ENCODE data around the gene XXYLT1.

Gene XXYLT1

DNA sequence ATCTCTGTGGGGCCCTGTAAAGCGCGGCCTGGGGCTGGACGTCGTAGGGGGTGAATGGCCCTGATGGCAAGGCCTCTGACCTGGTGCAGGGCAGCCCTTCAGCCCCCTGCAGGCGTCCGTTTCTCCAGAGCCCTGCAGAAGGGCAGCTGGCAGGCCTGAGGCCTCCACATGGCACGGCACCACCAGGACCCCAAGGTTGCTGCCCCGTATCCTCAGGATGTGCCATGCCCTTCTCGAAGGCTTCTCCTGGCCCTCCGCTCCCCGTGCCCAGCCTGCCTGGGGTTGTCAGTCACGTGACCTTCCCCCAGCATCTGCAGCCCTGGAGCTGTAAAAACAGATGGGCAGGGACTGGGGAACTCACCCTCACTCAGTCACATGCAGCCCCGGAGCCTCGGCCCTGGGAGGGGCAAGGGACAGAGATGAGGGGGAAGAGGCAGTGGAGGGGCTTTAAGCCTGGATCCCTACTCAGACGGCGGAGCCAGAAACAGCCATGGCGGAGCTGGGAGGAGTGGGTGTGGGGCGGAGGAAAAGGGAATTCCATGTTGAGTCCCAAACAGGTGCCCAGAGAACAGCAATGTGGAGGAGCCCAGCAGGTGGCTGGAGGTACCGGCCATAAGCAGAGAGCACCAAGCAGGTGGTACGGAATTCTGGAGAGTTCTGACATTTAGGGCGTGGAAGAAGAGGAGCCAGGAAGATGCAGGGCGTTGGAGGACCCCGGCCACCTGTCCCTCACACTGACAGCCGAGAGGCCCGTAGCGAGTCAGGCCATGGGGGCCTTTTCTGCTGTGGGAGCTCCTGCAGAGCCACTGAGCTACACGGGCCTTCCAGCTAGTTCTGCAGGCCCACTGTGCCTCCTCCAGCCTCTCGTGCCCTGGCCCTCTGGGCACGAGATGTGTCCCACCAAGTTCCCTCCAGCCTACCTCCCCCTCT is 193.1 kb downstream of the XXYLT1 start:
- DNase-seq (ENCODE audit: low spot score): no peak

DNA sequence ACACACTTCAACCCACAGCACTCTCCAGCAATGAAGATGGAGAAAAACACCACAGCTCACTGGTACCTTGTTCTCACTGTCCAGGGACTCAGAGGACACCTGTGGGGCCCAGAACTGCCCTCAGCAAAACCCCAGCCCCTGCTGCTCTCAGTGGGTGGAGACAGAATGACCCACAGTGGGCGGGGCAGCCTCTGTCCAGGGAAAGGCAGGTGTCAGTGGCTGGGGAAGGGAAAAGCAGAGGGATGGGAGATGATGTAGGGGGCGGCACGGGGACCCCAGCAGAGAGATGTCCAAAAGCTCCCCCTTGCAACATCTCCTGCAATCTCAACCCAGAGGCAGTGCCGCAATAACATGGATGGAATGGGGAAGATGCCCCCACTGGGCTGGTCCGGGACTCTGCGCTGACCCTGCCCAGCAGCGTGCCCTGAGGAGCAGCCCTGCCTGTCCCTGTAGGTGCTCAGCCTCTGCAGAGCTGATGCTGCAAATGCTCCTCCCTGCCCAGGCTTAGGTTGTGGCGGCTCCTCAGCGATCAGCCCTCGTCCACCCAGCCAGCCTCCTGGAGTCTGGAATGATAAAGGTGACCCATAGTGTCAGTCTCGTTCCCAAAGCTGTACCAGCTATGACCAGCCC is 193.9 kb downstream of the XXYLT1 start:
- no peak for DNase-seq (ENCODE audit: low spot score)

DNA sequence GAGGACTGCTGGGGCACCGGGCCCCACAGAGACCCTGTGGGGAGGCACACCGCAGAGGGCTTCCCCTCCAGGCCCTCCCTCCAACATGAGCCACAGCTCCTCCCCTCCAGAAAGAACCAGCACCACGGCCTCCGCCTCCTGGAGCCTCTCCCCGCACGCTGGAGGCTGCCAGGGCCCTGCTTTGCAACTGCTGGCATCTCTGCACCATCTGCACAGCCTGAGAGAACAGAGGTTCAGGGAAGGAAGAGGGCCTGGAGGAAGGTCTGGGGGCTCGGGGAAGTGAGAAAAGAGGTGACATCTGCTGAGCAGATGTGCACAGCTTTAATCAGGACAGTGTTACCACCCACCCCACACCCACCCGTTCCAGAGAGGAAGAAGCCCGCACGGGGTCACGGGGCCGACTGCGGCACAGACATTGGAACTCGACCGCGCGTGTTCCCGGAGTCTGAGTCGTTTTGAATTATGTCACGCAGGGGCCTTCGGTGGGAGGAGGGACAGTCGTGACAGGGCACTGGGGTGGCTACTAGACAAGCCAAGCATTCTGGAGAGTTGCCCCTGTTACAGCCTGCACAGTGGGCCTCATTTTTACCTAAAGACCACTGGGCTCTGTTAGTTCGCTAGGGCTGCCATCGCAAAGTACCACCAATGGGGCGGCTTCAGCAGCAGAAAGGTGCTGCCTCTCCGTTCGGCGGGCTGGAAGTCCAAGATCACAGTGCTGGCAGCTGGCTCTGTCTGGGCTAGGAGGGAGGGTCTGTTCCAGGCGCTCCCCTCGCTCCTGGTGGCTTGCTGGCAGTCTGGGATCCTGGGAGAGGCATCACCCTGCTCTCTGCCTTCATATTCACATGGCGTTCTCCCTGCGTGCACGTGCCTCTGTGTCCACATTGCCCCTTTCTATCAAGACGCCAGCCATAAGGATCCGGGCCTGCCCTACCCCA is 194.8 kb downstream of the XXYLT1 start:
- DNase-seq (ENCODE audit: low spot score): no peak

DNA sequence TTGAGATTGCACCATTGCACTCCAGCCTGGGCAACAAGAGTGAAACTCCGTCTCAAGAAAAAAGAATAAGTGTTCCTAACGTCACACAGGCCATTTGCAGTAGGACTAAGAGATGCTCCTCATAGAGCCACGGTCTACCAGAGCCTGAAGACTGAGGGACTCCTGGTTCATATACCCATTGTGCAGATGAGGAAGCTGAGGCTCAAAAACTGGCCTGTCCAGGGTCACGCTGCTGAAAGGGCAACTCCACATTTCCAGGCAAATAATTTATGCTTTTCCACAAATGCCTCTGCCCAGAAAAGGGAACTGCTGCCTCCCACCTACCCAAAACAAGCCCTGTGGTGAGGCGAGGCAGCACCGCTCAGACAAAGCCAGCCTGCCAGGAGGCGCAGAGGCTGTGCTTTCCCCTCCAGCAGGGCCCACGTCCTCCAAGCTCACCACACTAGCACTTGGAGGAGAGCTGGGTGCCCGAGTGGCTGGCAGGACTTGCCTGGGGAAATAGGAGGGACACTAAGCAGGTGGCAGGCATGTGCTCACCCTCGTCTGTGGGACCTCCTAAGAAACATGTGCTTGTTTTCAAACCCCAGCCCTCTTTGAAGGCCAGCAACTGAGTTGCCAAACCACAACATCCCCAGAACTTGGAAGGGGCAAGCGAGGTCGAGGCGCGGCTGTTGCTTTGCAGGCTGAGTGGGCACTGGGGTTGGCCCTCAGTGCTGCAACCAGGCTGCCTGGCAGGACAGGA is 195.6 kb downstream of the XXYLT1 start:
- DNase-seq (ENCODE audit: low spot score): no peak

DNA sequence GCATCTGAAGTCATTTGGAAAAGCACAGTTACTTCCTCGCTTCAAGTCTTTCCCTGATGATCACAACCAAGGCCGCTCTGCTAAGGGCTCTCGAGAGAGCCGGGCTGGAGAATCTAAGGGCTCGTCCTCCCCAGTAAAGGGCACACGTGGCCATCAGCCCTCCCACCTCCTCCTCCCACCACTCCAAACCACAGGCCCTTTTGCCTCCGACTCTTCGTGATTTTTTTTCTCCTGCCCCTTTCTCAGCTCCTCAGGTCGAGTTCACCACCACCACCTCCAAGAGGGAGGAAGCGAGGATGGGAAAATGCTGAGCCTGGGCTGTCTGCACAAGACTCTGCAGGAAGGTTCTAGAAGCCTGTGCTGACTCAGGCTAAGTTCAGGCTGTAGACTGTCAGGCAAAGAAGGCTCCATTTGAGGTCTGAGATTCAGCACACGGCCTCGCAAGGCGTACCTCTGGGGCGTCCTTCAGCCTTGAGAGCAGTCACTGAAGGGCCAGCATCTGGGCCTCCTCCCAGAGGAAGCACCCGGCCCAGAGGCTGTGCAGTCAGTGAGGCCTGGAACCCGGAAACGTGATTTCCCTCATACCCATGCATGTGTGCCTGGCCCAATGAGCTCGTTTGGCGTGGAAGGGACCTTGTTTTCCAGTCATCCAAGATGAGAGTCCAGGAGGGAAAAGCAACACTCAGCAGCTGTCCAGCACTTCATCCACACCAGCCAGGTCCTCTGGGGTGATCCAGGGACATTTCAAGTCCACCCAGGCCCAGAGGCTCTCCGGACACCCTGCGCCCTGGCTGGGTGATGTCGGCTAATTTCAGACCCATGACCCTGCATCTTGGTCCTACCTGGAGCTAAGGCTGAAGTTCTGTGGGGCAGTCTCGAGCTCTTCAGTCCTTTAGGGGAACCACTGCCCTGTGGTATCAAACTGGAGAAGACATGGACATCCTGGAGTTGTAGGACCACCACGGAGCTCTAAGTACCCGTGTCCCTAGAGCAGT is 196.8 kb downstream of the XXYLT1 start:
- no peak for DNase-seq (ENCODE audit: low spot score)

DNA sequence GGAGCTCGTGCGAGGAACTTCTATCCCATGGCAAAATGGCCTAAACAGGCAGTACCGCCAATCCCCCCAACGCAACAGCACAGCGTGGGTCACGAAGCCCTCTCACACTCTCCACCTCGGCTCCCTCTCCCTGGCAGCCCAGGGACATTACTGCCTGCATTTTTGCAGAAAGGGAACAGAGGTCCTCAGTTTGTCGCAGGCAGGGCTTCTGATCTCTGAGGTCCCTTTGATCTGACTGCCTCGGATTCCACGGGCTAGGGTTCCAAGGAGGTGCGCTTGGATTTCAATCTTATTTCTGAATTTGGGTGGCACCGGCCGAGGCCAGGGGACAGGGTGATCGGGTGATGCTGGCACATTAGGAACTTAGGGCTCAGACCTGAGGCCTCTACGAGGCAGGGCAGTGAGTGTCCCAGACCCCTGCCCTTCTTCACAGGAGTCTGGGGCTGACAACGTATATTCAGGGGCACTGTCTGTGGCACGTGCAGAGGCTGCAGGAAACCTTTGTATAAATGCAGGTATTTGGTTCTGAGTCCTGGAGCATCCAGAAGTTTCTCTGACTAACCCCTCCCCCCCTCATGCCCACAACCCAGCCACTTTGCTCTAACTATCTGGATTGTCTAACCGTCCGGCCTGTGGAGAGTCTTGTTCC is 197.9 kb downstream of the XXYLT1 start:
- no peak for DNase-seq (ENCODE audit: low spot score)

DNA sequence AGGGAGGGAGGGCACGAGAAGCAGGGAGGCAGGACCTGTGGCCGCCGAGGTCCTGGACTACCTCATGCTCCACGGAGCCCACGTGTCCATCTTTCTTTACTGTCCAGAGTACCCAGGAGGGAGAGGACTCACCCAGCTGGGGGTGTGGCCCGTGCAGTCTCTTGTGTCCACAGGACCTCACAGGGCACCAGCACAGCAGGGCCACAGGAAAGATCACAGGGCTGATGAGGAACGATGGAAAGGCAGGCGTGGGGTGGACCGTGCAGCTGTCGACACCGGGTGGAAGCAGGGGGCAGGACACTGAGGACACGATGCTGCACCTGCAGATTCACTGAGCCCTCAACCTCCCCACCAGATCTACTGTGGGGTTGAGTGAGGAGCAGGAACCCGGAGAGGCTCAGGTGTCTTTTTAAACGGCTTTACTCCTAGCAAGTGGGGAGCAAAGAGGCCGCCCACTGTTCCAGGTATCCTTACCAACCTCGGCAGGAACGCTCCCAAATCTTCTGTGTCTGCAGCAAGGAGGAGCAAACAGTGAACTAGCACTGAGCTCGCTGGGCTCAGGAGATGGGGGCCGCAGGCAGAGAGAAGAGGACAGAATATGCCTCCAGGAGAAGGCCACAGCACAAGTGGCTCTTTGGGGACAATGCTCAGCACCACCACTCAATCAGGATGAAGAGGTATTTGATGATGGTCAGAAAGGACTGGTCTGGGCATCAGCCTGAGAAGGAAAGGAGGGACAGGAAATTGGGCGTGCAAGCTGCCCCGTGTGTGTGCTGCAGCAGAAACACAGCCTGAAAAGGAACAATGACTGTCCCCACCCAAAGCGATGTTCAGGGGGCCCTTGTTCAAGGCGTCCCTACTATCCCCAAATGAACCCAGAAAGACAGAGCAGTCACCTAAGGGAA is 198.8 kb downstream of the XXYLT1 start:
- DNase-seq (ENCODE audit: low spot score): no peak

DNA sequence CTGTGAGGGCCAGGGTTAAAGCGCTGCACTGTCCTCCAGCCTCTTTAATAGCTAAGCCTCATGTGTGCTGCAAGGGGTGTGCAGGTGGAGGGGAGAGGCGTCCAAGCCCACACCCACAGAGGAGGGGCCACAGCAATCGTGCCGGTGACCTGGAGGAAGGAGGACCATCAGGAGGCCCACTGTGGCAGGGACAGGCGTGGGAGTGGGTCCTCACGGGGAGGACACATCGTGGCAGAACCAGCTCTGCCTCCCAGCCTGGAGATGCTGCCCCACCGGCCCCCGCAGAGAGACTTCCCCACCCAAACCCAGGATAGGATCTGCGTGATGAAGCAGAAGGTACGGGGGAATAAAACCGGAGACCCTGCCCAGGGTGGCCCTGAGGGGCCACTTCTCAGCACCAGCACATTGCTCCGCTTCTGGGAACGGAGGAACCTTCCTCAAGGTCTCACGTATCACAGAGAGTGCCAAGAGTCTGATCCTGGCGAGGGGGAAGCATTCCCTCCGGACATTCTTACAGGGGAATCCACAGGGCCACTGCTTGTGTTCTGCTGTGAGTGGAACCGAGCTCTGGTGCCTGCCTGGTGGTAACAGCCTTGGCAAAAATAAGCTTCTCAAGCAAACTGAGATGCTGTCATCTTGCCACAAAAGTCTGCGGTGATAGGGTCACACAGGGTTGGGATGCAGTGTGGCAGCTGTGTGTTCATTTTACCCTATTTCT is 199.8 kb downstream of the XXYLT1 start:
- no peak for DNase-seq (ENCODE audit: low spot score)

DNA sequence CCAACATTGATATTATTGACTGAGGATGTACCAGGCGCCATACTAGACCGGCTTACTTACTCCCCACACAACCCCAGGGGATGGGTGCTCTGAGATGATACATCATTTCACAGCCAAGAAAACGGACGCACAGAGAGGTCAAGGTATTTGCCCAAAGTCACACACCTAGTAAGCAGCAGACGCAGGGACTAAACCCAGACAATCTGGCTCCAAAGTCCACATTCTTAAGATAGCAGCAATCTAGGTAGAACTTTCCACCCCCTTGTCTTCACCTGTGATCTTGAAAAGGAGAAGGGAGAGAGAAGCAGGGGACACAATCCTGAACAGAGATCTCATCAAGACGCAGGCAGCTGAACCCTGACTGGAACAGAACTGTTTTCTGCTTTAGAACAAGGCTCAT is 200.6 kb downstream of the XXYLT1 start:
- DNase-seq (ENCODE audit: low spot score): no peak

DNA sequence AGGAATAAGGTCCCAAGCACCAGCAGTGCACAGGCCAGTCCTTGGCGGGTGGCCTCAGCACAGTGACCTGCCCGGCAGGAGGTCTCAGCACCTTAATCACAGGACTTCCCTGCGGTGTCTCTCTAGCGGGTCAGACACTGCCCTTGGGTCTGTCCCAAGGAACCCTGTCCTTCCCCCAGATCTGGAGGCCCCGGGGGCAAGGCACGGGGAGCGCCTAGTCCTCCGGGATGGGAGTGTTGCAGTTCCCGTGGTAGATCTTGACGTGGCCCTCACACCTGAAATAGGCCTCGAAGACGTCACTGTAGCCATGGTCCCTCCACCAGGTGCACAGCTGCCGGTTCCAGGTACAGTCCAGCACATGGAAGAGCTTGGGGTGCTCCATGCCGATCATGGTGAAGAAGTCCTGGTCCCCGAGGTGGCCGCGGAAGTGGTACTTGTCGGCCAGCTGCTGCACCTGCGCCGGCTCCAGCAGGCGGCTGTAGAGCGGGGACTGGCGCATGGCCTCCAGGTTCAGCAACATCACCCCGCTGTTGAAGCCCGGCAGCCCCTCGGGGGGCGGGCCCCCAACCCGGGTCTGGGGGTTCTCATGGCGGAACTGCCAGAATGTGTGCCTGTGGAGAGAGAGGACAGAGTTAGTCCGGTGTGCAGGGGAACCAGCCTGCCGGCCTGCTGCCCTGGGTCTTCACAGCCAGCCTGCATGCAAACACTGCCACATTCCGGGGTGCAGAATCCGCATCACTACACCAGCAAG is 201.3 kb downstream of the XXYLT1 start:
- no peak for DNase-seq (ENCODE audit: low spot score)

DNA sequence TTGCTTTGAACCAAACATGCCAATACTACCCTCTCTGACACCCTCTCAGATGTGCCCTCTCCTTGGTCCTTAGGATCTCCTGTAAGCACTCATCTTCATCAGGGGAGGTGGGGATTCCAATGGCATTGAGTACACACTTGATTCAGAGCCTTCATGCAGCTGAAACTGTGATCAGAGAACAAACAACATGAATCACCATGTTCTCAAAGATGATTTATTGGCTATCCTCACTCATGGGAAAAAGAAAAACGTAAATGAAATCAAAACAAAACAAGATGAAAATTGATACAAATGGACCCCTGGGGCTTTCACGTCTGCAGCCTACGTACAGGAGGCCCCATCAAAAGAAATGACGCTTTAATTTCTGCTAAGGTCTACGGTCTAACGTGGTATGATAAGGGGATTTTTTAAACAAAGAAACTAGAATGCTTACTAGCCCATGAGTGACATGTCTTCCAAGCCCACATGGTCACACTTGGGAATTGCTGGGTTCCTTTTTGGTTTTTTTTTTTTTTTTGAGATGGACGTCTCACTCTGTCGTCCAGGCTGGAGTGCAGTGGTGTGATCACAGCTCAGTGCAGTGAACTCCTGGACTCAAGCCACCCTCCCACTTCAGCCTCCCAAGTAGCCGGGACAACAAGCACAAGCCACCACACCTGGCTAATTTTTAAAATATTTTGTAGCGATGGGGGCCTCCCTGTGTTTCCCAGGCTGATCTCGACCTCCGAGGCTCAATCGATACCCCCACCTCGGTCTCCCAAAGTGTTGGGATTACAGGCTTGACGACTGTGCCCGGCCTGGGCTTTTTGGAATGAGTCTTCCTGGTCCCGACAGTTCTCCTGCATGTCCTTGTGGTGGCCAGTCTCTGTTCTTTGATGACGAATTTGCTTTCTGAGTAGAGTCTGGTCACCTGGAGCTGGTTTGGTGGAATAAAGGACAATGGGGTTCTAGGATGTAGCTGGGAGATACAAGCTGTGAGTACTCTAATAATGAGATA is 202.6 kb downstream of the XXYLT1 start:
- DNase-seq (ENCODE audit: low spot score): no peak

DNA sequence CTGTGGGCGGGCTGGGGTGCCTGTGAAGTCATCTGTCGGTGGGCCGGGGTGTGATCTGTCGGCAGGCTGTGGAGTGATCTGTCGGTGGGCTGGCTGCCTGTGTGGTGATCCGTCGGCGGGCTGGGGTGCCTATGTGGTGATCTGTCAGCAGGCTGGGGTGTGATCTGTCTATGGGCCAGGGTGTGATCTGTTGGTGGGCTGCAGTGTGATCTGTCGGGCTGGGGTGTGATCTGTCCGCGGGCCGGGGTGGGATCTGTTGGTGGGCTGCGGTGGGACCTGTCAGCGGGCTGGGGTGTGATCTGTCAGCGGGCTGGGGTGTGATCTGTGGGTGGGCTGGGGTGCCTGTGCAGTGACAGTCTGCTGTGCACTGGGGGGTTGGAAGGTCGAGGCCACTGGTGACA is 204.5 kb downstream of the XXYLT1 start:
- DNase-seq (ENCODE audit: low spot score): no peak

DNA sequence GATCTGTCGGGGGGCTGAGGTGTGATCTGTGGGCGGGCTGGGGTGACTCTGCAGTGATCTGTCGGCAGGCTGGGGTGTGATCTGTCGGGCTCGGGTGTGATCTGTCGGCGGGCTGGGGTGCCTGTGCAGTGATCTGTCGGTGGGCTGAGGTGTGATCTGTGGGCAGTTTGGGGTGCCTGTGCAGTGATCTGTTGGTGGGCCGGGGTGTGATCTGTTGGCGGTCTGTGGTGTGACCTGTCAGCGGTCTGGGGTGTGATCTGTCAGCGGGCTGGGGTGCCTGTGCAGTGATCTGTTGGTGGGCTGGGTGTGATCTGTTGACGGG is 205.1 kb downstream of the XXYLT1 start:
- no peak for DNase-seq (ENCODE audit: low spot score)

DNA sequence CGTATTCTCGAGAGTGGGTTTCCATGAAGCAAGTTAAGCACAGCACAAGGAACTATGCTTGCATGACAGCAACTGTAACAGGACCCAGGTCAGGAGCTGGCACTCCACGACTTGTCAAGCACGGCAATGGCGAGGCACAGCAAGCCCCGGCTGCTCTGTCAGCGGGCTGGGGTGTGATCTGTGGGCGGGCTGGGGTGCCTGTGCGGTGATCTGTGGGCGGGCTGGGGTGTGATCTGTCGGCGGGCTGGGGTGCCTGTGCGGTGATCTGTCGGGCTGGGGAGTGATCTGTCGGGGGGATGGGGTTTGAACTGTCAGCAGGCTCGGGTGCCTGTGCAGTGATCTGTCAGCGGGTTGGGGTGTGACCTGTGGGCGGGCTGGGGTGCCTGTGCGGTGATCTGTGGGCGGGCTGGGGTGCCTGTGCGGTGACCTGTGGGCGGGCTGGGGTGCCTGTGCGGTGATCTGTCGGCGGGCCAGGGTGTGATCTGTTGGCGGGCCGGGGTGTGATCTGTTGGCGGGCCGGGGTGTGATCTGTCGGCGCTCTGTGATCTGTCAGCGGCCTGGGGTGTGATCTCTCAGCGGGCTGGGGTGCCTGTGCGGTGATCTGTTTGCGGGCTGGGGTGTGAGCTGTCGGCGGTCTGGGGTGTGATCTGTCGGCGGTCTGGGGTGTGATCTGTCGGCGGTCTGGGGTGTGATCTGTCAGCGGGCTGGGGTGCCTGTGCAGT is 205.7 kb downstream of the XXYLT1 start:
- no peak for DNase-seq (ENCODE audit: low spot score)

DNA sequence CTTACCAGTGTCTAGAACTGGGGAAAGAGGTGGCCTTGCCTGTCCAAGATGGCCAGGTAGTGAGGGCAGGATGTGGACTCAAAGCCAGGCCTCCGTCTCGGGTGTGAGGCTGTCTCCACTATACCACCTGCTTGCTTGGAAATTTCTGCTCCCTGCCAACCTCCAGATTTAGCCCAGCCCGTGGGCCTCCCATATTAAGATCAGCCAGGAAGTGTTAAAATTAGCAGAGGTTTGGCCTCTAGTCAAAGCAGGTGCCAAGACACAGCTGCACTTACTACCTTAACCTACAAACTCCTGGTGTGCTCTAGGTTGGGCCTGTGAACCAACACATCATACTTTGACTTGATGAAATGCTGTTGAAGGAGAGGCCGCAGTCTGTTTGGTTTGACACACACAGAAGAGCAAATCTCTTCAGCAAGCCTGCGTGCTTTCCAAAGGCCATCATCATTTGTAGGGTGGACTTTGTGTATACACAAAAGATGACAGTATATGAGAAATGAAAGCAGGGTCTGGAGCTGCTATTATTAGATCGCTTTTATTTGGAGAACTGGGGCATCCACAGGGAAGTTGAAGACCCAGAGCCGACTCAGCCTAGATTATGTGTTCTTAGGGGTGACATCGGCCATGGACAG is 206.5 kb downstream of the XXYLT1 start:
- no peak for DNase-seq (ENCODE audit: low spot score)
